Middle frontal gyrus (tissue), 1 donor: Measurements from ENCODE around the gene CEP112.

Experiments
- DNase-seq: peaks from one replicate; pipeline ENCODE4 v3.0.0-alpha.2; 2015; ENCODE audit warnings: low spot score; ENCODE audit errors: extremely low spot score

CEP112 gene

DNA sequence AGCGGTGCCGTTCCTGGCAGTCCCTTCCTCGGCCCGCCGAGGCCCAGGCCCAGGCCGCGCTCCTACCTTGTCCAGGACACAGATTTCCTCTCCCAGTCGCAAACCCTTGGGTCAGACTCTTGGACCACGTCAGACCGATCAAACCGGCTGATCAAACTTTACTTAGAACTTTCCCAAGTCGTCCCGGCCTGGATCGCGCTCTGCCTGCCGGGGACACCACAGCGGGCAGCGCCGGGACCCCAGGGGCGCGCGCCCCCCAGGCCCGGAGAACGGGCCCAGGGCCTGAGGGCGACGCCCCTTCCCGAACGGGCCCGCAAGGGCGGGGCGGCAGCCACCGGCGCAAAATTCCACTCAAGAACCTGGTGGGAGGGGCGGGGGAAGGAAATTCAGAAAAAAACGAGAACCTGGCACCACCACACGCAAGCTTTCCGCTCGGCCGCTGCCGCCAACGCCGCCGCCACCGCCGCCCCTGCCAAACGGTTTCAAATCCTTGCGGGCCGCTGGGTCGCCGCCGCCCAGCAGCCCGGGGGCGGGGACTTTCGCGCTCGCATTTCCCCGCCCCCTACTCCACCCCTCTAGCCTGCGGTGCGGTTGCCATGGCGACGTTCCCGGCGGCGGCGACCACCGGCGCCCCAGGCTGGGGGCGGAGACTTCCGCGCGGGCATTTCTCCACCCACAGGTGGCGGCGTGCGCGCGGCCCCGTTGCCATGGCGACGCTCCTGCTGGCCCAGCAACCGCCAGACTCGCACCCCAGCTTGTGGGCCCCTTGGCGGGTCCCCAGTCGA, at the start of gene CEP112:
CEP112 (minus strand) TSS at position 541 of the 785 bp plus-strand sequence.
- no peak for DNase-seq

GRCh38 chr17:66240630-66241029, 48.7 kb upstream of the CEP112 start:
- no peak for DNase-seq

GRCh38 chr17:66240013-66240412, 48.1 kb upstream of the CEP112 start:
- no peak for DNase-seq

- DNase-seq: no peak
Measured at GRCh38 chr17:66235377-66235994, 43.6 kb upstream of the CEP112 start.

DNA sequence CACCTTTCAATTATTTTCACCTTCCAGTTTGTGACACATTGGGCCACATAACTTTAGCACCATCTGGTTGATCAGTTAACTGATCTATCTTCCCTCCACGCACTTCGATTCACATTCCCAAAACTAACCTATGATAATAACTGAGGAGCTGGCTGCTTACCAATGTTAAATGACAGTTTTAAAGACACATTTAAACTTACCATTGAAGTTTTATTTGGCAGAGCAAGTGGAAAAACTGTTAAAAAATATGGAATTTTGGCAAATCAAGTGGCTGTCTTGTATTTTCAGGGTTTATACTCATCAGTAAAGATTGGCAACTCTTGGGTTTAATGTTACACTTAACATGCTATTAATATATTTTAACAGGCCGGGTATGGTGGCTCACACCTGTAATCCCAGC, 42.7 kb upstream of the CEP112 start:
- no peak for DNase-seq

- no peak for DNase-seq
Measured at GRCh38 chr17:66233023-66233753, 41.3 kb upstream of the CEP112 start.

DNA sequence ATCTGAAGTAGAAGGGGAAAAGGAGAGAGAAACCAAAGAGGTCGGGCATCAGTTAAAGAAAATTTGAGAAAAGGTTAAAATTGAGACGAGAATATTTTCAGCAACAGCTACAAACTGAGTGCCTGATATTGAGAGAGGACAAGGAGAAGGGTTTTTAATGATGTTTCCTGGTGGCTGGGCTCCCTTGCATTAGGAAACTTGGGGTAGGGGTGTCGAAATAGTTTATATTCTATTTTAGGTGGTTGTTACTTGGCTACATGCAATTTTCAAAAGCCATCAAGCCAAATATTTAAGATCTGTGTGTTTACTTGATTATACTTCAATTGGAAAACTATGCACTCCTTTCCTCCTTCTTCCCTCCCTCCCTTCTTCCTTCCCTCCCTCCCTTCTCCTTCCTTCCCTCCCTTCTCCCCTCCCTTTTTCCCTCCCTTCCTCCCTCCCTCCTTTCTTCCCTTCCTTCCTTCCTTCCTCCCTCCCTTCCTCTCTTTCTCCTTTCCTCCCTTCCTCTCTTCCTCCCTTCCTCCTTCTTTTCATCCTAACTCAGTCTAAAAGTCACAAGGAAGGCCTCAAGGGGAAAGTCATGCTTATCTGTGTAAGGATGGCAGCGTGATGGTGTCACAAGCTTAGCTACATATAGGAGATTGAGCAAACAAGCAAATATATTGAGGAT, 39.1 kb upstream of the CEP112 start:
- no peak for DNase-seq

- DNase-seq: no peak
Measured at GRCh38 chr17:66229783-66230538, 38.0 kb upstream of the CEP112 start.

GRCh38 chr17:66228887-66229782, 37.2 kb upstream of the CEP112 start, which contains the start of gene APOH:
APOH (minus strand) TSS chr17:66229415; CDS start chr17:66229379, 36 bp downstream.
- no peak for DNase-seq

- DNase-seq: no peak
Measured at GRCh38 chr17:66227212-66228045, 35.5 kb upstream of the CEP112 start.

DNA sequence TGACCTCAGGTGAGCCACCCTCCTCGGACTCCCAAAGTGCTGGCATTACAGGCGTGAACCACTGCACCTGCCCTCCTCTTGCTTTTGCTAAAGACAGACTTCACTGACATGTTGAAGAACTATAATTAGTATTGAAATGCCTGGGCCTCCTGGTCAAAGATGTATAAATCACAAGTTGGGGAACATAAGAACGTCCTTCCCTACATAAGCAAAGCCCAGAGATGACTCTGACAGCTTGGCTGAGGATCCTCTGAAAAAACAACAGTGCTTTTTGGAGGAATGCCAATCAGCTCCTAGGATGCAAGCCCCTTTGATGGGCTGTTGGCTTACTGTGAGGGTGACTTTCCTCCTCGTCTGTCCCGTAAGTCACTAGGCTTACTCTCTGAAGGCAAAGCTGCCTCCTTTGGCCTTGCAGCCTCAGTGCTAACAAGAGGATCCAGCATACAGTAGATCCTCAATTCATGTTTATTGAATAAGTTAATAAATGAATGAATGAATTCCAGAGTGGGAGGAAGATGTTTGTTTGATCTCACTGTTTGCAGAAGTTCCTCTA, 30.9 kb upstream of the CEP112 start:
- DNase-seq: no peak

DNA sequence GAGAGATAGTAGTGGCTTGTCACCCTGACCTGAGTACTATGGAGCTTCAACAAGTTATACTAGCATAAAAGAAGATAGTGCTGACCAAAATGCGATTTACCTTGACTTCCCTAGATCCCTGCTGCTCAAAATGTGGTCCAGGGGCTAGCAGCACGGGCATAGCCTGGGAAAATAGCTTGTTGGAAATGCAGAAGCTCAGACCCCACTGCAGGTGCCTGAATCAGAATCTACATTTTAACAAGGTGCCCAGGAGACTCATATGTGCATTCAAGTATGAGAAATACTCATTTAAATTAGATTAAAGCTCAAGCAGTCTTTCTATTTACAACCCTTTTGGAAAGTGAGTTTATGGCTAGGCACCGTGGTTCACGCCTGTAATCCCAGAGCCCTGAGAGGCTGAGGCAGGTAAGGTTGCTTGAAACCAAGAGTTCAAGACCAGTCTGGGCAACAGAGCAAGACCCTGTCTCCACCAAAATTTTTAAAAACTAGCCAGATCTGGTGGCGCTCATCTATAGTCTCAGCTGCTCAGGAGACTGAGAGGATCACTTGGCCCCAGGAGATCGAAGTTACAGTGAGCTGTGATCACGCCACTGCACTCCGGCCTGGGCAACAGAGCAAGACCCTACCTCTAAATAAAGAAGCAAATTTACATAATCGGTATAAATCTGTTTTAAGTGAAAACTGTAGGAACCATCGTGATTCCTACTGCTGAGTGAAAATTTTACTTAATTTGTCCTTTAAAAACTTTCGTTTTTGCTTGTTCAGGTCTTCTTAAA, 30.0 kb upstream of the CEP112 start:
- no peak for DNase-seq

- no peak for DNase-seq
Measured at GRCh38 chr17:66221343-66221742, 29.4 kb upstream of the CEP112 start.

GRCh38 chr17:66220079-66220835, 28.3 kb upstream of the CEP112 start:
- no peak for DNase-seq

GRCh38 chr17:66215529-66215911, 23.6 kb upstream of the CEP112 start:
- no peak for DNase-seq

DNA sequence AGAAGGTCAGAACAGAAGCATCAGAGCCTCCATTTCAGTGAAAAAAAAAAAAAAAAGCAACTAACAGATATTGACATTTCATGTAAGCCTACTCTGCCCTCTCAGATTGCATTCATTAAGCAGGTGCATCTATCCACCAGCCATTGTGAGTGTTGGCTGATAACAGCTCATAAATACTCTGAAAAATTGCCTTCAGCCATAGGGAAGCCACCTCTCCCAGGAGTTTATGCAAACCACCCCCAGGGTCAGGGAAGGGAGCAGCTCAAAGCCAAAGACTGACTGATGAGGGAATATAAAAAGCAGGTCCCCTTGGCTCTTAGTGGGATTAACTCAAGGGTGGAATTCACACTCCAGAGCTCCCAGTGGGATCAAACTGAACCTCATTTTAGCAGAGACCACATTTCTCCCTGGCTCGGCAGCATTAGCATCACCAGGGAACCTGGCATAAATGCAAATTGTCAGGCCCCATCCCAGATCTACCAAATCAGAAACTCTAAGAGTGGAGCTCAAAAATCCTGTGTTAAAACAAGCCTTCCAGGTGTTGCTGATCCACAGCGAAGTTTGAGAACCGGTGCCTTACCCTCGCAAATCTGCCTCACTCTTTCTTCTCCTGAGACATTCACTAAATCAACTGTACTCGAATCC, 23.1 kb upstream of the CEP112 start:
- DNase-seq: no peak
